ENCODE measurements around the gene RGN.

RGN gene

GRCh38 chrX:47078129-47079043, at the start of gene RGN:
TSS of gene RGN (plus strand) at chrX:47078443. CDS start at chrX:47081145, 2,702 bp downstream.
- Histone ChIP-seq H3K4me1 (ENCODE audit: low read depth, poor library complexity, severe bottlenecking) (no peaks in the 10 kb centered on the region), H3K4me3 (IDR thresholded peaks at IDR 0.05; ENCODE audit: insufficient read depth, low read depth, low read length) (no peak within 1 kb of the TSS), H3K79me2 (ENCODE audit: insufficient read depth, low read depth) (no peaks in the 10 kb centered on the region), H3K4me2 (no peak within 1 kb of the TSS), H4K20me1 (ENCODE audit: insufficient read depth) (no peaks in the 10 kb centered on the region), H2AFZ (ENCODE audit: low read depth) (no peak within 1 kb of the TSS), H3K9ac (no peak within 1 kb of the TSS), H3K27me3 (ENCODE audit: insufficient read depth, low read depth) (no peaks in the 10 kb centered on the region), H3K36me3 (ENCODE audit: insufficient read depth) (no peaks in the 10 kb centered on the region), H3K27ac (no peak within 1 kb of the TSS)
- no peak for TF ChIP-seq CTCF (conservative IDR thresholded peaks at IDR 0.05; ENCODE audit: low read depth, low read length)

GRCh38 chrX:47030339-47030738, 47.9 kb upstream of the RGN start:
- Histone ChIP-seq H3K4me3 (IDR thresholded peaks at IDR 0.05; ENCODE audit: insufficient read depth, low read depth, low read length) (no peak overlapping the region), H3K9ac (no peak overlapping the region), H3K27ac (no peak overlapping the region), H3K27me3 (ENCODE audit: insufficient read depth, low read depth) (no peaks in the 10 kb centered on the region), H3K79me2 (ENCODE audit: insufficient read depth, low read depth) (no peaks in the 10 kb centered on the region), H4K20me1 (ENCODE audit: insufficient read depth) (no peaks in the 10 kb centered on the region), H3K4me1 (ENCODE audit: low read depth, poor library complexity, severe bottlenecking) (no peaks in the 10 kb centered on the region), H3K36me3 (ENCODE audit: insufficient read depth) (no peaks in the 10 kb centered on the region), H2AFZ (ENCODE audit: low read depth) (no peak overlapping the region), H3K4me2 (no peak overlapping the region)
- TF ChIP-seq CTCF (conservative IDR thresholded peaks at IDR 0.05; ENCODE audit: low read depth, low read length): peak; percentile 58; the same call in 1 of the 2 replicates

GRCh38 chrX:47047989-47048388, 30.3 kb upstream of the RGN start:
- Histone ChIP-seq H3K4me1 (ENCODE audit: low read depth, poor library complexity, severe bottlenecking) (no peaks in the 10 kb centered on the region), H3K4me3 (IDR thresholded peaks at IDR 0.05; ENCODE audit: insufficient read depth, low read depth, low read length) (no peak overlapping the region), H3K36me3 (ENCODE audit: insufficient read depth) (no peaks in the 10 kb centered on the region), H3K9ac (no peak overlapping the region), H4K20me1 (ENCODE audit: insufficient read depth) (no peaks in the 10 kb centered on the region), H3K27me3 (ENCODE audit: insufficient read depth, low read depth) (no peaks in the 10 kb centered on the region), H3K27ac (no peak overlapping the region), H3K4me2 (no peak overlapping the region), H3K79me2 (ENCODE audit: insufficient read depth, low read depth) (no peaks in the 10 kb centered on the region), H2AFZ (ENCODE audit: low read depth) (no peak overlapping the region)
- TF ChIP-seq CTCF (conservative IDR thresholded peaks at IDR 0.05; ENCODE audit: low read depth, low read length): no peak

GRCh38 chrX:47059142-47059874, 18.9 kb upstream of the RGN start:
- Histone ChIP-seq H2AFZ (ENCODE audit: low read depth) (no peak overlapping the region), H4K20me1 (ENCODE audit: insufficient read depth) (no peaks in the 10 kb centered on the region), H3K79me2 (ENCODE audit: insufficient read depth, low read depth) (no peaks in the 10 kb centered on the region), H3K27ac (no peak overlapping the region), H3K4me2 (no peak overlapping the region), H3K36me3 (ENCODE audit: insufficient read depth) (no peaks in the 10 kb centered on the region), H3K4me1 (ENCODE audit: low read depth, poor library complexity, severe bottlenecking) (no peaks in the 10 kb centered on the region), H3K27me3 (ENCODE audit: insufficient read depth, low read depth) (no peaks in the 10 kb centered on the region), H3K9ac (no peak overlapping the region), H3K4me3 (IDR thresholded peaks at IDR 0.05; ENCODE audit: insufficient read depth, low read depth, low read length) (no peak overlapping the region)
- TF ChIP-seq CTCF (conservative IDR thresholded peaks at IDR 0.05; ENCODE audit: low read depth, low read length): no peak

All from KMS-11 (cell line).